DOHH2 (cell line): Measurements from ENCODE around the gene MAP6D1.

Source experiments
- EZH2phosphoT487 ChIP-seq: fragments of 200-600 bp; sonication (generic); IDR thresholded peaks from 2 replicates; pipeline ENCODE4 v1.6.1; 2017; ENCODE audit warnings: borderline replicate concordance, mild to moderate bottlenecking, antibody characterized with exemption, low read length, moderate library complexity, mixed read lengths
- TF ChIP-seq, protein P1 (sequence below): fragments of 200-600 bp; sonication (generic); IDR thresholded peaks from one replicate; pipeline ENCODE4 v1.5.1; 2014; ENCODE audit warnings: antibody characterized with exemption, mild to moderate bottlenecking, low read depth, low read length; ENCODE audit not compliant: poor library complexity, severe bottlenecking

DNA sequence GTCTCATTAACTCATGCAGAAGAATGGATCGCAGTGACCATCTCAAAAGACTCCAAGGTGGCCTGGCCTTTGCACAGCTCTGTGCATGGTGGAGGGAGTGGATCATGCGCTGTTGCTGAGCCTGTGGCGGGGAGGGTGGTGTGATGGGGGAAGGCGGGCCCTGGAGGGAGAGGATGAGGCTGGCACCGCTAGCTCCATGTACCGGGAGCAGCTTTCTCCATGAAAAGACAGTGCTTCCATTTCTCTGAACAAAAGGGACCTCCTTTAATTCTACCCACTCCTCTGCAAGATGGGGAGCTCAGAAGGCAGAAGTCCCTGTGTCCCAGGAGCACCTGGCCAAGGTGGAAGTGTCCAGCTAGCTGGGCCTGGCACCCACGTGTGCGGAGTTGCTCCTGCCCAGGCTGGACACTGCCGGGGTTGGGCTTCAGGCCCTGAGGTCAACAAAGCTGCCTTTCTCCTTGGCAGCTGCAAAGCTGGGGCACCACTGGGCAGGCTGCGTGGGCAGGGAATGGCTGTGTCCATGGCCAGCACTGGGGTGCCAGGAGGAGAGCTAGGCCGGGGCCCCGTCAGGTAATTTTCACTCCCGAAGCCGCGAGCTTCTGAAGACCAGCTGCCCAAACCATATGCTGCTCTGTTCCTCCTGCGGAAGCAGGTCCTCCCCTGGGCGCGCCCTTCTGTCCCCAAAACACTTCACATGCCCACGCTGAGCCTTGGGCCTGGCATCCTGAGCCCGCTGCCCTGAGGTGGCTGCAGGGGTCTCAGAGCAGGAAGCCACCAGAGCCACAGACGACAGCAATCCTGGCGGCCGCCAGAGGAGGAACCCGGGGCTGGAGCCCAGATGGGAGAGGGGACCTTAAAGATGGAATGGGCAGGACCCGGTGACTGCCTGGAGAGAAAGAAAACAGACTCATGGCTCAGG lies 6.4 kb downstream of the MAP6D1 start:
- TF ChIP-seq, protein P1, sequence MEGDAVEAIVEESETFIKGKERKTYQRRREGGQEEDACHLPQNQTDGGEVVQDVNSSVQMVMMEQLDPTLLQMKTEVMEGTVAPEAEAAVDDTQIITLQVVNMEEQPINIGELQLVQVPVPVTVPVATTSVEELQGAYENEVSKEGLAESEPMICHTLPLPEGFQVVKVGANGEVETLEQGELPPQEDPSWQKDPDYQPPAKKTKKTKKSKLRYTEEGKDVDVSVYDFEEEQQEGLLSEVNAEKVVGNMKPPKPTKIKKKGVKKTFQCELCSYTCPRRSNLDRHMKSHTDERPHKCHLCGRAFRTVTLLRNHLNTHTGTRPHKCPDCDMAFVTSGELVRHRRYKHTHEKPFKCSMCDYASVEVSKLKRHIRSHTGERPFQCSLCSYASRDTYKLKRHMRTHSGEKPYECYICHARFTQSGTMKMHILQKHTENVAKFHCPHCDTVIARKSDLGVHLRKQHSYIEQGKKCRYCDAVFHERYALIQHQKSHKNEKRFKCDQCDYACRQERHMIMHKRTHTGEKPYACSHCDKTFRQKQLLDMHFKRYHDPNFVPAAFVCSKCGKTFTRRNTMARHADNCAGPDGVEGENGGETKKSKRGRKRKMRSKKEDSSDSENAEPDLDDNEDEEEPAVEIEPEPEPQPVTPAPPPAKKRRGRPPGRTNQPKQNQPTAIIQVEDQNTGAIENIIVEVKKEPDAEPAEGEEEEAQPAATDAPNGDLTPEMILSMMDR = no peak
- TF ChIP-seq EZH2phosphoT487 = no peak
